Amniotic stem cell (primary cell): ENCODE measurements around the gene PSMA5.
"Not testable (repeated sequence)": the region's sequence is repeated elsewhere in the genome, so short reads cannot be mapped to it uniquely, and the experiment has no call there.

Source experiments
- DNase-seq: peaks from one replicate; lab custom pipeline; 2025; lab: John Stamatoyannopoulos, UW

The PSMA5 gene

GRCh38 chr1:109426281-109427170, at the start of gene PSMA5:
PSMA5 (minus strand) TSS chr1:109426448; CDS start chr1:109426330, 118 bp downstream.
- peak; percentile 99 for DNase-seq

DNA sequence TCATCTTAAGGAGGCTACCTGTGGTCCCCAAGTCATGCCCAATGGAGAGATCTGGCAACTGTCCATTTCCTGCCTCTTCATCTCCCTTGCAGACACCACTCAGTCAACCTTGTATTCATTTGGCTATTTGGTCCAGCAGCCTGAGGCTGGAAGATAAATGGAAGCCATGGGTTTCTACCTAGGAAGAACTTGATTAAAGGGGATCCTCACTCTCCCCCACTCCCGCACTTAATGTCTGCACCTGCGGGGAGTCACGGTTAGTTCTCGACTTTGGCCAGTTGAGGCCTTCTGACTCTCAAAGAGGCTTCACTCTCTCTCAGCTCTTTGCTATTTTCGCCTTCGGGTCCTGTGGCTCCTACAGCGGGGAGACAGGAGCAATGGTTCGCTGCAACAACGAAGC, 49.0 kb upstream of the PSMA5 start:
- no peak for DNase-seq

- no peak for DNase-seq
Measured at GRCh38 chr1:109474697-109475096, 48.4 kb upstream of the PSMA5 start.

DNA sequence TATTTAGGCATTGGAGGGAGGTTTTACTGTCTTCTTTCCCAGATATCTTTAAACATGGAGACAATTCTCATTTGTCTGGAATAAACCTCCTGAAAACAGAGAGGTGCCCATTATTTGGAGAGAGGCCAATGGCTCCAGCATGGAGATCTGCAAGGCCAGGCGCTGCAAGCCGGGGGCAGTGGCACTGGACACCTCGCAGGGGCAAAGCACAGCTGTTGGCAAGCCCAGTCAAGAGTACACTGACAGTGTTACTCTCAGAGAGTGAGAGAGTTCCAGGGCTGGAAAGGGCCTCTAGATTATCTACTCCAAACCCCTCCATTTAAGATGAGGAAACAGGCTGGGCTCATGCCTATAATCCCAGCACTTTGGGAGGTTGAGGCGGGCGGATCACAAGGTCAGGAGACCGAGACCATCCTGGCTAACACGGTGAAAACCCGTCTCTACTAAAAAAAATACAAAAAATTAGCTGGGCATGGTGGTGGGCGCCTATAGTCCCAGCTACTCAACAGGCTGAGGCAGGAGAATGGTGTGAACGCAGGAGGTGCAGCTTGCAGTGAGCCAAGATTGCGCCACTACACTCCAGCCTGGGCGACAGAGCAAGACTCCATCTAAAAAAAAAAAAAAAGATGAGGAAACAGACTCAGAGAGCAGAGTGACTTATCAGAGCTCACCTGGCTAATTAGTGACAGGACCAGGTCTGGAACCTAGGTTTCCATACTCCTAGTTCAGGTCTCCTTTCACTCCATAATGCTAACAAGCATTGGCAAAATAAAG, 47.2 kb upstream of the PSMA5 start:
- DNase-seq = not testable (repeated sequence)

- DNase-seq = no peak
Measured at GRCh38 chr1:109472779-109473178, 46.5 kb upstream of the PSMA5 start.

- no peak for DNase-seq
Measured at GRCh38 chr1:109470245-109470644, 44.0 kb upstream of the PSMA5 start.

DNA sequence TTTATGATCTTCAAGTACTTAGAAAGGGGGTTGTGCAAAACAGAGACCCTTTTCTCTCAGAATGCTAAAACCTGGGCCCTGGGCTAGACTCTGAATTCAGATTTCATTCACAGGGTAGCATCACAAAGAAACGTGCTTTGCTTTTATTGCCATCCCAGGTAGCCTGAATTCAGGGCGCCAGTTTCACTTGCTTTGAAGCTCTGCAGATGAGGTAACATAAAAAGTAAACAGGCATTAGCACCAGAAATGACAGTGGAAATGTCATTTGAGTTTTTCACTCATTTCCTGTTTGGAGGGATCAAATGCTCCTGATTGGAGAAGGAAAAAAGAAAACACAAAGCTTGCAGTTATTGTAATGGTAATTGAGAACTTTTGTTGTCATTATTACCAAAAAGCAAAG, 42.7 kb upstream of the PSMA5 start:
- no peak for DNase-seq

DNA sequence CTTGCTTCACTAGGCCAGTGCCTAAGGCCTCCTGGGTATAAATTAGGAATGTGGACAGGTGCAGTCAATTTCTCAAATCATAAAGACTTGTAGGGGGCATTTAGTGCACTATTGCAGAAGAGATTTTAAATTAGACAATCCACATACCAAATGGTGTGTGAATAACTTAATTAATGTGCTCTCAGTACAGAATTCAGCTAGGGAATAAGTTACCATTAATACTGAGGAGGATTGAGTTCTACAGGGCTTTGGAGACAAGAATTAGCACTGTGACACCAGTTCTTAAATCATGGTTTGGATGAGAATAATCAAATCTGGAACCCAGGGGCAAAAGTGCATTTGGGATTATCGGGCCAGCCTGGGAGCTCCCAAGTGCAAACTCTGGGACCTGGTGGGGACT, 41.8 kb upstream of the PSMA5 start:
- DNase-seq = no peak

DNA sequence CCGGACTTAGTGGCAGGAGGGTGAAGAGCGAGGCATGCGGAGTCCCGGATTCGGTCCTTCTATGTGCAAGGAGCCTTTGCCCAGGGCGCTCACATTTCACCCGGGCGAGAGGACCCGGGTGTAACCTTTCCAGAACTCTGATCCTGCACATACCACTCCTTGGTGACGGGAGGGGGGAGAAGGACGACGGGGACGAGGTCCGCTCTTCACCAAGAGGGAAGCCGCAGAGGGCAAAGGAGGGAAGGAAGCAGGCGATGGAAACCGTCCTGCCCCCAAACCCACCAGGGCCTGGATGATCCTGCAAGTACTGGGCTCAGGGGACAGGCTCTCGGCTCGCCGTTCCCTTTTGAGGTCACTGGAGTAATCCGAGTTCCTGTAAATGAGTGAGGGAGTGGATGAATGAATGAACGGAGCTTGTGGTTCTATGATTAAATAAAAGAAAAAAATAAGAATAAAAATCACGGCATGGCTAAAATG, 41.1 kb upstream of the PSMA5 start:
- no peak for DNase-seq

DNA sequence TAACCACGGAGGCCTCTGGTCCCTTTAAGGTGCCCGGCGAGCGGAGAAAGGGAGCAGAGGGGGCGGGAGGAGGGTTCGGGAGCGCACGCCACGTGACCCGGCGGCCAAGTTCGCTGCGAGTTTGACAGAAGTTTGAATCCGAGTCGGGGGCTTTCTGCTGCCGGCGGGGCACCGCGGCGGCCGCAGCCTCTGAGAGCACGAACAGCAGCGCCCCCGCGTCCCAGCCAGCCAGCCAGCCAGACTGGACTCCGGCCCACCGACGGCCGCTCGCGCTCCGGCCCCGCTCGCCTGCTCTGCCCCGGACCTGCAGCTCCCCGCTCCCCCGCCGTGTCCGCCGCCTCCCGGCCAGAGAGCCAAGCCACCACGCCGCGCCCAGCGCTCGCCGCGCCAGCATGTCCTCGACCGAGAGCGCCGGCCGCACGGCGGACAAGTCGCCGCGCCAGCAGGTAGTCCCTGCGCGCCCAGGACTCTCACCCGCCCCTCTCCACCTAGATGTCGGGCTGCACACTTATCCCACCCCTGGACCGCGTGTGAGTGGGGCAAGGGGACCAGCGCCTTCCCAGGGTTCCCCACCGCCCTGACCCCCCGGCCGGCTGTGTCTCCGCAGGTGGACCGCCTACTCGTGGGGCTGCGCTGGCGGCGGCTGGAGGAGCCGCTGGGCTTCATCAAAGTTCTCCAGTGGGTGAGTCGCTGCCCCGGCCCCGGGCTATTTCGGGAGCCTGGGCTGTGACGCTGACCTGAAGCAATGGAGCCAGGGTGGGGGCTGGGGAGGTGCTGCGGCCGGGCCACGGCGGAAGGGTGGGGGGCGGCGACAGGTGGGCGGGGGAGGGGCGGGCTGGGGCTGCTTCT, 40.4 kb upstream of the PSMA5 start, which contains the start of gene SYPL2:
Gene SYPL2 (plus strand): TSS at position 95 of the 849 bp plus-strand sequence. CDS start 298 bp downstream, at position 393.
- DNase-seq = no peak

GRCh38 chr1:109466125-109466451, 39.8 kb upstream of the PSMA5 start:
- DNase-seq = no peak

DNA sequence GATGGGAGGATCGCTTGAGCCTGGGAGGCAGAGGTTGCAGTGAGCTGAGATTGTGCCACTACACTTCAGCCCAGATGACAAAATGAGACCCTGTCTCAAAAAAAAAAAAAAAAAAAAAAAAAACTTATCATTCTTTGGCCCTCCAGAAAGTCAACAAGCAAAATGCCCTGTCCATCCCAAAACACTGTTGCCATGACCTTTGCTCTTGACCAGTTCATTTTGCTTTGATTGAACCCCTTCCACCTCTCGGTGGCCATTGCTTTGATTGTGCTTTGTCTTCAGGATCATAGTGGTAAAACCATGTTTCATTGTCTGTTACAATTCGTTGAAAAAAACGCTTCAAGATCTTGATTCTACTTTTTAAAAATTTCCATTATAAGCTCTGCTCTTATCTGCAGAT, 31.6 kb upstream of the PSMA5 start:
- no peak for DNase-seq

GRCh38 chr1:109454497-109455133, 28.4 kb upstream of the PSMA5 start:
- no peak for DNase-seq

GRCh38 chr1:109447524-109447923, 21.3 kb upstream of the PSMA5 start:
- DNase-seq = no peak

DNA sequence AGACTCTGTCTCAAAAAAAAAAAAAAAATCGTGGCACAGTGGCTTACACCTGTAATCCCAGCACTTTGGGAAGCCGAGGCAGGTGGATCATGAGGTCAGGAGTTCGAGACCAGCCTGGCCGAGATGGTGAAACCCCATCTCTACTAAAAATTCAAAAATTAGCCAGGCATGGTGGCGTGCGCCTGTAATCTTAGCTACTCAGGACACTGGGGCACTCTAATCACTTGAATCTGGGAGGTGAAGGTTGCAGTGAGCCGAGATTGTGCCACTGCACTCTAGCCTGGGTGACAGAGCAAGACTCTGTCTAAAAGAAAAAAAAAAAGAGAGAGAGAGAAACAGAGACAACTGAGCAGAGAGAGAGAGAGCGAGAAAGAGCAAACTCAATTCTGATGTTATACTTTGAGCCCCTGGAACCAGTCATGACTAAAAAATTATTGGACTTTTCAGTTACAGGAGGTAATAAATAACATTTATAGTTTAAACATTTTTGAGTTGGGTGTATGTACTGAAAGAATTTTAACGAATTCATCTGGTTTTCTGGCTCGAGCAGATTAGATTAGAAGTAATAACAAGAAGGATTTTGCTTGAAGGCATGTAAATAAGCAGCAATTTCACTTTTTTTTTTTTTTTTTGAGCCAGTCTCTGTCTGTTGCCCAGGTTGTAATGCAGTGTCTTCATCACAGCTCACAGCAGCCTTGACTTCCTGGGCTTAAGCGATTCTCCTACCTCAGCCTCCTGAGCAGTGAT, 19.9 kb upstream of the PSMA5 start:
- DNase-seq = not testable (repeated sequence)

DNA sequence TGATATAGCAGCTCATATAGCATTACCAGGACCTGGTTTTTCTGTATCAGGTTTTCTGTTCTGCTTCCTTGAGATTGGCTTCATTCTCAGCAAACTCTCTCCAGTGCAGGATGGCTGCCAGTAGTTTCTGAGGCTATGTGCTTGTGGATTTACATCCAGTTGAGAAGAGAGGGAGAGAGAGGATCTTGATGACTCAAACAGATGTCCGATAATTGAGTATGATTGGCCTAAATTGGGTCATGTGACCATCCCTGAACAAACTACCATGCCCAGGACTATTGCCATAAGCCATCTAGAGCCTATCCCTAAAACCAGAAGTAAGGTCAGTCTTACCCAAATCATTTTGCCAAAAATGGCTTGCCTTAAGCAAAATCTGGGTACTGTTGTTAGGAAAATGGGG, 18.1 kb upstream of the PSMA5 start:
- no peak for DNase-seq

GRCh38 chr1:109443476-109443875, 17.2 kb upstream of the PSMA5 start:
- no peak for DNase-seq

DNA sequence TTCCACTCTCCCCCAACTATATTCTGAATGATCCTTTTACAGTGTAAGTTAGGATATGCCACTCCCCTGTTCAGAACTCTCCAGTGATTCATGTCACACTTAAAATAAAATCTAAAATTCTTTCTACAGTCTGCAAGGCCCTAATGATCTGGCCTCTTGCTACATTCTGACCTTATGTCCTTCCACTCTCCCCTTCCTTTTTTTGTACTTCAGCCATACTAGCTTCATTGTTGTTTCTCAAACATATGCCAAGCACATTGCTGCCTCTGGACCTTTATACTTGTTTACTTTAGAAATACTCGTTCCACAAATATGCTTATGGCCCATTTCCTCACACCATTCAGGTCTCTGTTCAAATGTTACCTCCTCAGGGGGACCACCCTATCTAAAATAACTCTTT, 14.8 kb upstream of the PSMA5 start:
- DNase-seq = no peak

DNA sequence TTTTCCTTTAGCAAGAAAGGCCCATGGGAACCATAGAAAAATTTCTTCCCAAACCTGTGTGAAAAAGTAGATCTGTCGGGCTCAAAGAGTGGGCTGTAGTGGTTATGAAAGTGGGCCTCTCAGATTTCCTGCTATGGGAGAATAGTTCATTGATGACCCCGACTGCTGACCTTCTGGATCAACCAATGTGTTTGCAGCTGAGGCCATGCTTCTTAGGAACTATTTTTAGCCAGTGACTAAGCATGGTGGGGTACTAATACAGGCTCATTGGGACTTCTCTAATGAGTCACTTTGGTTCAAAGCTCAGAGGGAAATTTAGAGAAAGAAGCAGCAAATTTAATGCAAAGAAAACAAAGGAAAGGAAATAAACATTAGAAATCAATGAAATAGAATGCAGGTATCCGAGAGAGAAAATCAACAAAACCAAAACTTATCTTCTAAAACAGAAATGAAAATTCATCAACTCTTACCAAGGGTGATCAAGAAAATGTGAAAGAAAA, 12.6 kb upstream of the PSMA5 start:
- peak; percentile 73 for DNase-seq

- no peak for DNase-seq
Measured at GRCh38 chr1:109434484-109434883, 8.2 kb upstream of the PSMA5 start.

DNA sequence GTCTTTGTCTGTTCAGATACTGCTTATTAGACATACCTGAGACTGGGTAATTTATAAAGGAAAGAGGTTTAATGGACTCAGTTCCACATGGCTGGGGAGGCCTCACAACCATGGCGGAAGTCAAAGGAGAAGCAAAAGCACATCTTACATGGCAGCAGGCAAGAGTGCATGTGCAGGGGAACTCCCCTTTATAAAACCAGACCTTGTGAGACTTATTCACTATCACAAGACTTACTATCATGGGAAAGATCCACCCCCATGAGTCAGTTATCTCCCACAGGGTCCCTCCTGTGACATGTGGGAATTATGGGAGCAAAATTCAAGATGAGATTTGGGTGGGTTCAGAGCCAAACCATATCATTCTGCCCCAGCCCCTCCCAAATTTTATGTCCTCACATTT, 7.1 kb upstream of the PSMA5 start:
- no peak for DNase-seq
